ENCODE measurements around the gene KRT78. TPM values are rescaled to one million over a fixed set of nuclear protein-coding genes. Genes with fewer than 3 reads are reported as not detected.

The KRT78 gene
- total RNA-seq, 3 donors from 2014 or later (not counting 1 experiment from before 2014, with no cell fraction given), result not detected

DNA sequence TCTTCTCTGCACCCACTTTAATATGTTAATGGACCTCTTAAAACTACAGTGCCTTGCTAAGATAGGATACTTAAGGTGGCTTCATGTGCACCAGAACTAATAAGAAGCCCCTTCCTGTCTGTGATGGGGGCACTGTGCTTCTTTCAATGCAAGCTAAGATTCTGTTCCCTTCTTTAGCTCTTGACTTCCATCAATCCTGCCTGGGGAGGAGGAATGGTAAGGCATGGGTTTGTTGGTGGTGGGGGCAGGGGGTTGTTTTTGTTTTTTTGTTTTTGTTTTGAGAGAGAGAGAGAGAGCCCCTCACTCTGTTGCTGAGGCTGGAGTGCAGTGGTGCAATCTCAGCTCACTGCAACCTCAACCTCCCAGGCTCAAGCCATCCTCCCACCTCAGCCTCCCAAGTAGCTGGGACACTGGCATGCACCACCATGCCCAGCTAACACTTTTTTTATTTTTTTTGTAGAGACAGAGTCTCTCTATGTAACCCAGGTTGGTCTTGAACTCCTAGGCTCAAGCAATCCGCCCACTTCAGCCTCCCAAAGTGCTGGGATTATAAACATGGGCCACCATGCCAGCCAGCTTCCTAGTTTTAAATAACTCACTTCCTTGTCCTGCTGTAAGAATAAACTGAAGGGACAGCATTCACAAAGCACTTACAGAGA, 48.4 kb downstream of the KRT78 start:
- H3K27me3 Mint-ChIP-seq (ENCODE audit: low read depth in 2 of 2), result peaks cover 0 to 3% of the 10 kb centered on the region in 2 donors
- Histone ChIP-seq H3K9me3 (ENCODE audit: control insufficient read depth, insufficient read depth, low read length) (no peaks in the 10 kb centered on the region), H3K27ac (ENCODE audit: low read length) (no peak overlapping the region), H3K36me3 (ENCODE audit: control insufficient read depth, insufficient read depth, low read length) (no peaks in the 10 kb centered on the region), H3K4me1 (ENCODE audit: control insufficient read depth, insufficient read depth, low read length) (no peaks in the 10 kb centered on the region), H3K27me3 (ENCODE audit: control insufficient read depth, insufficient read depth, low read length) (no peaks in the 10 kb centered on the region), H3K4me3 (ENCODE audit: low read length) (no peak overlapping the region)
- H3K27ac Mint-ChIP-seq, result no peak overlapping the region
- H3K36me3 Mint-ChIP-seq, result no peaks in the 10 kb centered on the region
- no peak overlapping the region for H3K4me3 Mint-ChIP-seq
- ATAC-seq (no peak), DNase-seq (no peak)
- no peaks in the 10 kb centered on the region for H3K4me1 Mint-ChIP-seq
- no peaks in the 10 kb centered on the region for H3K9me3 Mint-ChIP-seq
- WGBS (ENCODE audit: insufficient coverage), result 78% methylated on average over 1 of the region's 1 CpG
- intact Hi-C loops (cut with micrococcal nuclease), result no loop called here
- TF ChIP-seq, protein P1, sequence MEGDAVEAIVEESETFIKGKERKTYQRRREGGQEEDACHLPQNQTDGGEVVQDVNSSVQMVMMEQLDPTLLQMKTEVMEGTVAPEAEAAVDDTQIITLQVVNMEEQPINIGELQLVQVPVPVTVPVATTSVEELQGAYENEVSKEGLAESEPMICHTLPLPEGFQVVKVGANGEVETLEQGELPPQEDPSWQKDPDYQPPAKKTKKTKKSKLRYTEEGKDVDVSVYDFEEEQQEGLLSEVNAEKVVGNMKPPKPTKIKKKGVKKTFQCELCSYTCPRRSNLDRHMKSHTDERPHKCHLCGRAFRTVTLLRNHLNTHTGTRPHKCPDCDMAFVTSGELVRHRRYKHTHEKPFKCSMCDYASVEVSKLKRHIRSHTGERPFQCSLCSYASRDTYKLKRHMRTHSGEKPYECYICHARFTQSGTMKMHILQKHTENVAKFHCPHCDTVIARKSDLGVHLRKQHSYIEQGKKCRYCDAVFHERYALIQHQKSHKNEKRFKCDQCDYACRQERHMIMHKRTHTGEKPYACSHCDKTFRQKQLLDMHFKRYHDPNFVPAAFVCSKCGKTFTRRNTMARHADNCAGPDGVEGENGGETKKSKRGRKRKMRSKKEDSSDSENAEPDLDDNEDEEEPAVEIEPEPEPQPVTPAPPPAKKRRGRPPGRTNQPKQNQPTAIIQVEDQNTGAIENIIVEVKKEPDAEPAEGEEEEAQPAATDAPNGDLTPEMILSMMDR (IDR thresholded peaks at IDR 0.05), result no peak

DNA sequence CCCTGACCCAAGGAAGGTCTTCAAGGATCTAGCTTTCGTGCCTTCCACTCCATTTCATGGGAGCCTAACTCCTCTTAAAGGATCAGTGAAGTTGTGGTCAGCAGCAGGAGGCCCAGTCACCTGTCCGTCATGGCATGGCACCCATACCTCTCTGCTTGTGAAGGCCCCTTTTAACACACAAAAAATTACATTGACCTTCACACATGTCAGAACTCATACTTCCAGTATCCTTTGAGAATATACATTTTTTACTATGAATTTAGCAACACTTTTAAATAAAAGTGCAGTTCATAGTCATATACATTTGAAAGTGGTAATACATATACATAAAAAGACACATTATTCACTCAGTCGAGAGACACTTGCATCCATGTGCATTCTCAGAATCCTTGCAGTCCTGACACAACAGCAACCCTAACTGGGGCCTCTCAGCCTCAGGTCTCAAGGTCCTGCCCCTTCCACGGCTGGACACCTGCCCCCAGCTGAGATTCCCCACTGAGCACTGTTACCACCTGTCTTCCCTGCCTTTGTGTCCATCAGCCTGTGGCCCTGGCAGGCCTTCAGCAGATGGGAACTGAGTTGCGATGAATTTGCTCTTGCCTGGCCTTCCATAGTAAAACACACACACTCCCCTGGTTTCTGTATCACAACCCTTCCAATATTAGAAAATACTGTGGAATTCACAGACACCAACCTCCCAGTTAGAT, 49.1 kb downstream of the KRT78 start:
- peaks cover 0 to 2% of the 10 kb centered on the region in 2 donors for H3K4me1 Mint-ChIP-seq
- no peaks in the 10 kb centered on the region for H3K36me3 ChIP-seq (ENCODE audit: control insufficient read depth, insufficient read depth, low read length)
- ATAC-seq (no peak), DNase-seq (no peak)
- no peaks in the 10 kb centered on the region for H3K4me1 ChIP-seq (ENCODE audit: control insufficient read depth, insufficient read depth, low read length)
- no peaks in the 10 kb centered on the region for H3K9me3 ChIP-seq (ENCODE audit: control insufficient read depth, insufficient read depth, low read length)
- H3K36me3 Mint-ChIP-seq, result no peaks in the 10 kb centered on the region
- no peak overlapping the region for H3K27ac Mint-ChIP-seq
- no peak overlapping the region for H3K27ac ChIP-seq (ENCODE audit: low read length)
- TF ChIP-seq, protein P1 (IDR thresholded peaks at IDR 0.05), result no peak
- H3K27me3 Mint-ChIP-seq (ENCODE audit: low read depth in 2 of 2), result peaks cover 0 to 3% of the 10 kb centered on the region in 2 donors
- no peaks in the 10 kb centered on the region for H3K9me3 Mint-ChIP-seq
- H3K27me3 ChIP-seq (ENCODE audit: control insufficient read depth, insufficient read depth, low read length), result no peaks in the 10 kb centered on the region
- H3K4me3 Mint-ChIP-seq, result no peak overlapping the region
- intact Hi-C loops (cut with micrococcal nuclease), result no loop called here
- 84% methylated on average over 5 of the region's 5 CpGs for WGBS (ENCODE audit: insufficient coverage)
- no peak overlapping the region for H3K4me3 ChIP-seq (ENCODE audit: low read length)

DNA sequence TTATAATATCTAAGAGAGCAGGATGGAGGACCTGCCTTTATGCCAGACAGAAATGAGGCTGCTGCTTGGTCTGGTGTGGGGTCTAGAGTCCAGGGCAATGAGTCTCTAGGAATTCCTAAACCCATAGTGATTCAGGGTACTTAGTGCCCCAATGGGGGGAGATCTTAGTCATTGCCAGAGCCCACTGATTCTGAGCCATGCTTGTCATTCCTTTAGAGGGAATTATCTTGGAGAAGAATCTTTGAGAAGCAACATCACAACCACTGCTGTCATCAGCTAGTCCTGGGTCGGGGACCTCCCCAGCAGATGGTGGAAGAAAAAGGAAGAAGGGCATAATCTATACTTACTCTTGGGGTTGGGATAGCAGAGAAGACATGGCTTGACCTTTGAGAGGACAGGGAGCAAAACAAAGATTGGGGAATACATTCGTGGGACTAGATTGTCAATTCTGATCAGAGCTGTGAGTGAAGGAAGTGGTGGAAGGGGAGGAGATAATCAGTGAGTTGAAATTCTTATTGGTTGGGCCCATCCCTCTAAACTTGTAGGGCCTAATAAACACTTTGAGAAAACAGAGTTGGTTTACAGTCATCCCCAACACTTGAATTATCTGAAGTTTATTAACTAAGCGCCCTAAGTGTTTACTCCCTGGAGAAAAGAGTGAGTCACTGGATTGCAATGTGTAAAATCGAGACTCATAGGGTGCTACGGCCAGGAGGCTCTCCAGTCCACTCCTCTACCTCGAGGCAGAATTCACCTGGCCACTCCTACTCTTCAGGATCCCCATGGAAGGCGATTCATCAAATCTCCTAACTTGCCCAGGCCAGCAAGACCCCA, 49.9 kb downstream of the KRT78 start:
- DNase-seq (no peak), ATAC-seq (no peak)
- no peaks in the 10 kb centered on the region for H3K9me3 Mint-ChIP-seq
- H3K36me3 Mint-ChIP-seq, result no peaks in the 10 kb centered on the region
- Histone ChIP-seq H3K9me3 (ENCODE audit: control insufficient read depth, insufficient read depth, low read length) (no peaks in the 10 kb centered on the region), H3K27me3 (ENCODE audit: control insufficient read depth, insufficient read depth, low read length) (no peaks in the 10 kb centered on the region), H3K36me3 (ENCODE audit: control insufficient read depth, insufficient read depth, low read length) (no peaks in the 10 kb centered on the region), H3K4me3 (ENCODE audit: low read length) (no peak overlapping the region), H3K4me1 (ENCODE audit: control insufficient read depth, insufficient read depth, low read length) (no peaks in the 10 kb centered on the region), H3K27ac (ENCODE audit: low read length) (no peak overlapping the region)
- intact Hi-C loops (cut with micrococcal nuclease), result no loop called here
- H3K4me3 Mint-ChIP-seq, result no peak overlapping the region
- peaks cover 0 to 4% of the 10 kb centered on the region in 2 donors for H3K4me1 Mint-ChIP-seq
- WGBS (ENCODE audit: insufficient coverage), result 60% methylated on average over 7 of the region's 7 CpGs
- no peak overlapping the region for H3K27ac Mint-ChIP-seq
- peaks cover 0 to 8% of the 10 kb centered on the region in 2 donors for H3K27me3 Mint-ChIP-seq (ENCODE audit: low read depth in 2 of 2)
- TF ChIP-seq, protein P1 (IDR thresholded peaks at IDR 0.05), result no peak

Measured in natural killer cell (primary cell).